Measurements from ENCODE around the gene AGTPBP1. TPM values are rescaled to one million over a fixed set of nuclear protein-coding genes. Genes with fewer than 3 reads are reported as not detected.

AGTPBP1 gene
- total RNA-seq, 4 donors from 2014 or later, result 12.5 to 15.1 (median 14.0) TPM

GRCh38 chr9:85713897-85714296, 27.9 kb downstream of the AGTPBP1 start:
- WGBS, 2 donors, result 80 to 81% methylated on average over 2 of the region's 2 CpGs
- no peak overlapping the region for H3K4me3 ChIP-seq (ENCODE audit: low read depth, poor library complexity, severe bottlenecking)
- TF ChIP-seq CTCF (IDR thresholded peaks at IDR 0.05) (no peak), POLR2A (IDR thresholded peaks at IDR 0.05) (no peak)
- DNase-seq (ENCODE audit: low spot score in 2 of 2), result no peak
- intact Hi-C loops (cut with DNase I; ENCODE audit: low total_unique reads), result no loop called here

GRCh38 chr9:85704744-85705143, 37.0 kb downstream of the AGTPBP1 start:
- TF ChIP-seq CTCF (IDR thresholded peaks at IDR 0.05), result no peak
- TF ChIP-seq POLR2A (IDR thresholded peaks at IDR 0.05), result no peak
- intact Hi-C loops (cut with DNase I; ENCODE audit: low total_unique reads), result no loop called here
- DNase-seq (ENCODE audit: low spot score in 2 of 2), result no peak
- H3K4me3 ChIP-seq (ENCODE audit: low read depth, poor library complexity, severe bottlenecking), result no peak overlapping the region
- 97 to 98% methylated on average over 2 of the region's 2 CpGs for WGBS, 2 donors

GRCh38 chr9:85703398-85703797, 38.4 kb downstream of the AGTPBP1 start:
- H3K4me3 ChIP-seq (ENCODE audit: low read depth, poor library complexity, severe bottlenecking), result no peak overlapping the region
- 61 to 81% methylated on average over 1 of the region's 1 CpG for WGBS, 2 donors
- no peak for DNase-seq (ENCODE audit: low spot score in 2 of 2)
- intact Hi-C loops (cut with DNase I; ENCODE audit: low total_unique reads), result no loop called here
- no peak for TF ChIP-seq CTCF (IDR thresholded peaks at IDR 0.05)
- TF ChIP-seq POLR2A (IDR thresholded peaks at IDR 0.05), result no peak

- no peak overlapping the region for H3K4me3 ChIP-seq (ENCODE audit: low read depth, poor library complexity, severe bottlenecking)
- TF ChIP-seq POLR2A (IDR thresholded peaks at IDR 0.05) (no peak), CTCF (IDR thresholded peaks at IDR 0.05) (no peak)
- intact Hi-C loops (cut with DNase I; ENCODE audit: low total_unique reads), result no loop called here
- DNase-seq (ENCODE audit: low spot score in 2 of 2), result peak in 1 of 2 donors; percentile 17
These were observed 38.9 kb downstream of the AGTPBP1 start for GRCh38 chr9:85702726-85703289.

GRCh38 chr9:85702191-85702590, 39.6 kb downstream of the AGTPBP1 start:
- DNase-seq (ENCODE audit: low spot score in 2 of 2), result no peak
- H3K4me3 ChIP-seq (ENCODE audit: low read depth, poor library complexity, severe bottlenecking), result no peak overlapping the region
- no peak for TF ChIP-seq CTCF (IDR thresholded peaks at IDR 0.05)
- TF ChIP-seq POLR2A (IDR thresholded peaks at IDR 0.05), result no peak
- intact Hi-C loops (cut with DNase I; ENCODE audit: low total_unique reads), result no loop called here

- H3K4me3 ChIP-seq (ENCODE audit: low read depth, poor library complexity, severe bottlenecking), result no peak overlapping the region
- 88 to 91% methylated on average over 2 of the region's 2 CpGs for WGBS, 2 donors
- TF ChIP-seq POLR2A (IDR thresholded peaks at IDR 0.05) (no peak), CTCF (IDR thresholded peaks at IDR 0.05) (no peak)
- intact Hi-C loops (cut with DNase I; ENCODE audit: low total_unique reads), result no loop called here
- DNase-seq (ENCODE audit: low spot score in 2 of 2), result no peak
These were observed 41.4 kb downstream of the AGTPBP1 start for GRCh38 chr9:85700330-85700729.

Data from lower leg skin (tissue), 4 donors.